SK-N-DZ (cell line): ENCODE measurements around the gene PALLD.

ENCODE experiments used
- DNase-seq: peaks from one replicate; pipeline ENCODE4 v3.0.0-alpha.2; 2015; ENCODE audit warnings: low spot score

Gene PALLD

GRCh38 chr4:168849030-168849675, 352.3 kb downstream of the PALLD start:
- DNase-seq = peak; percentile 35

DNA sequence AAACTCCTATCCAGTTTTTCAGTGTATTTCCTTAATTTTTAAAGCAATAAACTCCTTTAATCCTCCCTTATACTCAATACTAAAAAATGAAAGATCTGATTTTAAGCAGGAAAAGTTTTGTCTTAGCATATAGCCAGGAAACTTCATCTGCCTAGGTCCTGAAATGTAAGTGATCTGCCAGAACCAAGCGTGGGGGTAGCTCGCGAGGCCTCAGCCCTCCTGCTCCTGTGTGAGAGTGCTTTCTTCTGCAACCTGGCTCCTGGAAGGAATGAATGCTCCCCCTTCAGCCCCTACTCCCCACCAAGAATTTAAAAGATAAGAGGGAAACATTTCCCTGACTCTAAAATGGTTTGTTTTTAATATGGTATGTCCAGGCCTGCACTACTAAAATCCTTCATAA, 353.1 kb downstream of the PALLD start:
- DNase-seq = no peak

- DNase-seq = no peak
Observed at GRCh38 chr4:168852387-168852786, 355.5 kb downstream of the PALLD start.

- no peak for DNase-seq
Observed at GRCh38 chr4:168852933-168853713, 356.3 kb downstream of the PALLD start.

- no peak for DNase-seq
Observed at GRCh38 chr4:168853770-168854169, 356.9 kb downstream of the PALLD start.

GRCh38 chr4:168854350-168854921, 357.6 kb downstream of the PALLD start:
- DNase-seq = no peak

DNA sequence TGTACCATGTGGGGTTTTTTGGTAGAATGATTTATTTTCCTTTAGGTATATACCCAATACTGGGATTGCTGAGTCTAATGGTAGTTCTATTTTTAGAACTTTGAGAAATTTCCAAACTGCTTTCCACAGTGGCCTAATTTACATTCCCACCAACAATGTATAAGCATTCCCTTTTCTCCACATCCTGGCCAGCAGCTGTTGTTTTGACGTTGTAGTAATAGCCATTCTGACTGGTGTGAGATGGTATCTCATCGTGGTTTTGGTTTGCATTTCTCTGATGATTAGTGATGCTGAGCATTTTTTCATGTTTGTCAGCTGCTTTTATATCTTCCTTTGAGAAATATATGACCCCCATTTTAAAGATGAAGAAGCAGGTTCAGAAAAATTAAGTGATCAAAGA, 359.5 kb downstream of the PALLD start:
- no peak for DNase-seq

- no peak for DNase-seq
Observed at GRCh38 chr4:168857009-168857408, 360.2 kb downstream of the PALLD start.

DNA sequence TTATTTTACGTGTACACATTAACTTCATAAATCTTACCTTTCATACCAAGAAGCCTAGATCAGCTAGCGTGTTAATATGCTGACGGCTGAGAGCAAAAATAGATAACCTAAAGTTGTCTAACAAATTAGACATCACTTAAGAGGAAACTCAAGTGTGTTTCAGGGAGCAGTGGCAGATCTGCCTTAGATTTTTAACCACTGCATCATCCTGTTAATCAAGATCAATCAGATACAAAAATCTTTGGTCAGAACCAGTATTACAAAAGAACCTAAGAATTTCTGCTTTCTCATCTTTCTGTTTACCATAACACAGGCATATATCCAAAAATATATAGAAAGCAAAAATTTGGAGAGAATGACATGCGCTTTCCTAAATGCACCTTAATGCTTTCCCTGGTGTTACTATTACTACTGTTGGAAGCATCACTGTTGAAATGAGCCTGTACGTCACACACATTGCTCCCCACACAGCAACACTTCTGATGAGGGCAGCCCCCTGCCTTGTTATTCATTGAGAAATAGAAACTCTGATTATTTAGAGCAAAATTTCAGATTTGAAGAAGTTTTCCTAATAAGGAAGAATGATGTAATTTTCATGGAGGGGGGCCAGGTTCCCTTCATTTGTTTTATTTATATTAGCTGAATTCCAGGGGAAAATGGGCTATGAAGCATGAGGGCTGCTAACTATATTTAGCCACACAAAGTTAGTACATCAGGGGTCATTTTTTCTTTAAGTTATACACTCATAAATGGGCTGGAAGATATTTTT, 360.9 kb downstream of the PALLD start:
- DNase-seq = no peak

DNA sequence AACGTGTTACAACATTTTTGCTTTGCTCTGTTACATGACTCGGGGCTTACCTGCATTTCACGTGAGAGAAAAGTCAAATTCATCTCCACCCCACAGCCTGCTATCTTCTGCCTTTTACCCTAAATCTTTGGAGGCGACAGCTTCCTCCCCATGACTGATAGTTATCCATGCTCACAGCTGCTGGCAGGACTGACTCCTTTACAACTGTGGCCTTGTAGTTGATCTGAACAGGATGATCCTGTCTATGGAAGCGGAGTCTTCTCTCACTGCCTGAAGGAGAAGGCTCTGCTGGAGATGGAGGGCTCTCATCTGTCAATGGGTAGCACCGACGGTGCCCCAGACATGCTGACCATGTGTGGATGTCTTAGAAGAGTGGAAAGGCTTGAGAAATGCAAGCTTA, 362.2 kb downstream of the PALLD start:
- DNase-seq = no peak

GRCh38 chr4:168859888-168860694, 363.2 kb downstream of the PALLD start:
- no peak for DNase-seq

GRCh38 chr4:168860827-168861226, 364.0 kb downstream of the PALLD start:
- DNase-seq = no peak

- DNase-seq = no peak
Observed at GRCh38 chr4:168863719-168864647, 367.1 kb downstream of the PALLD start.

GRCh38 chr4:168864821-168865541, 368.1 kb downstream of the PALLD start:
- no peak for DNase-seq

DNA sequence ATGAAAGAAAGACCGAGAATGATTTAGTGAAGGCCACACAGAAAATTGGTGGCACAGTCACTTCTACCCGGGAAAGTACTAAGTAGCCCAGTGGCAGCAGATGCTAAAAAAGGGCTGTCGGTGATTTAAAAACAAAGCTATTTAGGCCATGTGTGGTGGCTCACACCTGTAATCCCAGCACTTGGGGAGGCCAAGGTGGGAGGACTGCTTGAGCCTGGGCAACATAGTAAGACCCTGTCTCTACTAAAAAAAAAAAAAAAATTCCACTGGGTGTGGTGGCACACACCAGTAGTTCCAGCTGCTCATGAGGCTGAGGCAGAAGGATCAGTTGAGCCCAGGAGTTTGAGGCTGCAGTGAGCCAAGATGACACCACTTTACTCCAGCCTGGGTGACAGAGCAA, 369.0 kb downstream of the PALLD start:
- DNase-seq = no peak

DNA sequence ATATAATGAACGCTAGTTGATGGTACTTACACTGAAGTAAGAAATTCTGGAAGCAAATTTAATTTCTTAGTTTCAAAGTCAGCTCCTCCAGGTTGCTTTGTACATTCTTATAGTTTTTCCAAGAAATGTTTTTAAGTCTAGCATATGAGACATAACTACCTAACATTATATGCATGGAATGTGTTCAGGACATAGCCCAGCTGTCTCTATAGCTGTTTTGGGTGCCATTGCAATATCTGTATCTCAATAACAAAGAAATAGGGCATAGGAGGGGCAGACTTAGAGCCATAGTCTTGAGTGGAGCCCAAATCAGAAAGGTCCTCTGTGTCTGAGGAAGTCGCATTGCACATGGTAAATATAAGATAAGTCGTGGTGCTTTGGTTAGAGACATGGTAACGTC, 369.8 kb downstream of the PALLD start:
- DNase-seq = no peak

DNA sequence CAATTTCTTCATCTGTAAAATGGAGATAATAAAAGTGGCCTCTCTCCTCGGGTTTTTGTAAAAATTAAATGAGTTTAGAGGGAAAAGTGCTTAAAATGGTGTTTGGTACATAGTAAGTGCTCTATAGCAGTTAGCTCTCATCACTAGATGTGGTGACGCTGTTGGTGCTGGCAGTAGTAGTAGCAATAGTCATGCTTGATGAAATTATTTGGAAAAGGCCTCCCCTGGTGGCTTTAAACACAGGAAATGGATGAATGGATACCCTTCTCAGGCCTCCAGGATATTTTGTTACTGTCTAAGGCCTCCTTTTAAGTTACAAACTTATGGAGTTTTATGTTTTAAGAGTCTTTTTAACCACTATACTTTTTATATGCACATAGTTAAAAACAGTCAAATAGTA, 370.3 kb downstream of the PALLD start:
- DNase-seq = no peak

- DNase-seq = no peak
Observed at GRCh38 chr4:168868044-168868781, 371.4 kb downstream of the PALLD start.

DNA sequence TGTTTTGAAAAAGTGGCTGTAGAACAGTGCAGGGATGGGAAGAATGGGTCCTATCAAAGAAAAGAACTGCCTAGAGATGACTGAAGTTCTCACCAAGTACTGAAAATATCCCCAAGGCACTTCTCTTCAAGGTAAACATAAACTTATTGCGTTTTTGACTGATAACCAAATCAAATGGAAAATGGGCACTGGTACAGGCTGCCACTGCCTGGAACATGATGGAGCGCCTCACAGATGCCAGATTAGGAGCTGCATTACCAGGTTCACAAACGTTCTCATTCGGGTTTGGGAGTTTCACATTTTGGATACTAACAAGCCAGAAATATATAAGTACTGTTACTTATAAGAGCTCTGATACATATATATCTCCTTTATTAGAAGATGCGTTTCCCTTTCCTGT, 371.9 kb downstream of the PALLD start:
- no peak for DNase-seq
